Nephron (organoid): ENCODE results near the gene SSH2.

Source experiments
- H3K27ac Mint-ChIP-seq, 3 experiments: 2 replicates each; pipeline ENCODE4 v1.8.0; 2020; ENCODE audit warnings: mixed read lengths in 3 of 3, mild to moderate bottlenecking in 2 of 3, moderate library complexity in 1 of 3
- H3K27me3 Mint-ChIP-seq: 2 replicates; pipeline ENCODE4 v1.8.0; 2021; ENCODE audit warnings: low read depth, mild to moderate bottlenecking, moderate library complexity, mixed read lengths
- H3K36me3 Mint-ChIP-seq: 2 replicates; pipeline ENCODE4 v1.8.0; 2020; ENCODE audit warnings: low read depth, mixed read lengths
- H3K4me1 Mint-ChIP-seq: 2 replicates; pipeline ENCODE4 v1.8.0; 2020; ENCODE audit warnings: mixed read lengths
- H3K4me3 Mint-ChIP-seq, 3 experiments: 2 replicates each; pipeline ENCODE4 v1.8.0; 2020; ENCODE audit warnings: mild to moderate bottlenecking in 3 of 3, mixed read lengths in 3 of 3, moderate library complexity in 2 of 3
- H3K9me3 Mint-ChIP-seq: 2 replicates; pipeline ENCODE4 v1.8.0; 2020; ENCODE audit warnings: mixed read lengths
- CTCF ChIP-seq, 3 experiments: fragments of 200-600 bp; sonication (generic); IDR thresholded peaks; one replicate each; pipeline ENCODE4 v1.5.0; 2021; ENCODE audit warnings: antibody characterized with exemption in 3 of 3; ENCODE audit not compliant: unreplicated experiment in 3 of 3

The SSH2 gene

GRCh38 chr17:29585080-29585751 is 344.8 kb downstream of the SSH2 start:
- Mint-ChIP-seq H3K4me3 (no peak overlapping the region), H3K27ac (no peak overlapping the region), H3K27me3 (no peaks in the 10 kb centered on the region), H3K9me3 (no peaks in the 10 kb centered on the region), H3K4me1 (peaks cover 34% of the 10 kb centered on the region), H3K36me3 (peaks cover 7% of the 10 kb centered on the region)
- peak in 1 of 3 experiments; percentile 9 for TF ChIP-seq CTCF (IDR thresholded peaks at IDR 0.05; ENCODE audit: unreplicated experiment in 3 of 3)

GRCh38 chr17:29584452-29585079 is 345.5 kb downstream of the SSH2 start:
- Mint-ChIP-seq H3K4me1 (peaks cover 34% of the 10 kb centered on the region), H3K9me3 (no peaks in the 10 kb centered on the region), H3K4me3 (peak overlapping the region in 1 of 3 experiments; percentile 63), H3K27ac (no peak overlapping the region), H3K27me3 (no peaks in the 10 kb centered on the region), H3K36me3 (peaks cover 11% of the 10 kb centered on the region)
- TF ChIP-seq CTCF (IDR thresholded peaks at IDR 0.05; ENCODE audit: unreplicated experiment in 3 of 3) = no peak

GRCh38 chr17:29583324-29584248 is 346.4 kb downstream of the SSH2 start:
- no peak for TF ChIP-seq CTCF (IDR thresholded peaks at IDR 0.05; ENCODE audit: unreplicated experiment in 3 of 3)
- H3K27me3 Mint-ChIP-seq = no peaks in the 10 kb centered on the region
- H3K4me1 Mint-ChIP-seq = peaks cover 34% of the 10 kb centered on the region
- H3K9me3 Mint-ChIP-seq = no peaks in the 10 kb centered on the region
- H3K4me3 Mint-ChIP-seq = peak overlapping the region in 1 of 3 experiments; percentile 25
- peaks cover 11% of the 10 kb centered on the region for H3K36me3 Mint-ChIP-seq
- no peak overlapping the region for H3K27ac Mint-ChIP-seq

GRCh38 chr17:29582772-29583171 is 347.3 kb downstream of the SSH2 start:
- peaks cover 32% of the 10 kb centered on the region for H3K4me1 Mint-ChIP-seq
- H3K9me3 Mint-ChIP-seq = no peaks in the 10 kb centered on the region
- H3K27ac Mint-ChIP-seq = no peak overlapping the region
- peaks cover 15% of the 10 kb centered on the region for H3K36me3 Mint-ChIP-seq
- H3K27me3 Mint-ChIP-seq = no peaks in the 10 kb centered on the region
- no peak for TF ChIP-seq CTCF (IDR thresholded peaks at IDR 0.05; ENCODE audit: unreplicated experiment in 3 of 3)
- no peak overlapping the region for H3K4me3 Mint-ChIP-seq

- Mint-ChIP-seq H3K36me3 (peaks cover 19% of the 10 kb centered on the region), H3K27me3 (no peaks in the 10 kb centered on the region), H3K27ac (no peak overlapping the region), H3K4me1 (peaks cover 27% of the 10 kb centered on the region), H3K4me3 (no peak overlapping the region), H3K9me3 (no peaks in the 10 kb centered on the region)
- no peak for TF ChIP-seq CTCF (IDR thresholded peaks at IDR 0.05; ENCODE audit: unreplicated experiment in 3 of 3)
Observed at GRCh38 chr17:29582254-29582765, 347.7 kb downstream of the SSH2 start.
